ENCODE measurements around the gene RARG. TPM values are rescaled to one million over a fixed set of nuclear protein-coding genes. Genes with fewer than 3 reads are reported as not detected.
A peak's percentile ranks its signal among the peaks of the same experiment; 100 is the strongest.

RARG gene
- total RNA-seq, 1 donor from 2014 or later = 21.2 TPM

- intact Hi-C loops (cut with DNase I) = no loop called here
These were observed 6.2 kb downstream of the RARG start for GRCh38 chr12:53225635-53226424.

GRCh38 chr12:53224897-53225634 lies 6.9 kb downstream of the RARG start:
- intact Hi-C loops (cut with DNase I) = no loop called here
- DNase-seq (ENCODE audit: low spot score) = no peak

More at GRCh38 chr12:53225635-53226424, 6.2 kb downstream of the RARG start:
- DNase-seq (ENCODE audit: low spot score) = no peak

GRCh38 chr12:53224061-53224896 lies 7.7 kb downstream of the RARG start:
- intact Hi-C loops (cut with DNase I) = no loop called here
- DNase-seq (ENCODE audit: low spot score) = no peak

GRCh38 chr12:53223389-53224060 lies 8.5 kb downstream of the RARG start:
- DNase-seq (ENCODE audit: low spot score) = no peak
- intact Hi-C loops (cut with DNase I) = no loop called here

- intact Hi-C loops (cut with DNase I) = no loop called here
- no peak for DNase-seq (ENCODE audit: low spot score)
These were observed 9.2 kb downstream of the RARG start for GRCh38 chr12:53222806-53223261.

- intact Hi-C loops (cut with DNase I) = no loop called here
- no peak for DNase-seq (ENCODE audit: low spot score)
These were observed 9.8 kb downstream of the RARG start for GRCh38 chr12:53222170-53222721.

- intact Hi-C loops (cut with DNase I) = loop anchor here (2.0 kb wide), 1 partner anchor 29 kb away; no protein-coding TSS in a partner anchor
- peak; percentile 87 for DNase-seq (ENCODE audit: low spot score)
These were observed 10.6 kb downstream of the RARG start for GRCh38 chr12:53221203-53222080.

- intact Hi-C loops (cut with DNase I) = loop anchor here (2.0 kb wide), 1 partner anchor 30 kb away; no protein-coding TSS in a partner anchor
These were observed 11.3 kb downstream of the RARG start for GRCh38 chr12:53220694-53221202.

GRCh38 chr12:53219956-53220693 lies 11.9 kb downstream of the RARG start:
- DNase-seq (ENCODE audit: low spot score) = no peak
- intact Hi-C loops (cut with DNase I) = loop anchor here (2.0 kb wide), 1 partner anchor 31 kb away; no protein-coding TSS in a partner anchor

More at GRCh38 chr12:53220694-53221202, 11.3 kb downstream of the RARG start:
- peak; percentile 95 for DNase-seq (ENCODE audit: low spot score)

- no peak for DNase-seq (ENCODE audit: low spot score)
- intact Hi-C loops (cut with DNase I) = no loop called here
These were observed 12.6 kb downstream of the RARG start for GRCh38 chr12:53219292-53219955.

GRCh38 chr12:53218551-53219291 lies 13.3 kb downstream of the RARG start:
- intact Hi-C loops (cut with DNase I) = no loop called here
- no peak for DNase-seq (ENCODE audit: low spot score)

GRCh38 chr12:53217931-53218307 lies 14.1 kb downstream of the RARG start:
- DNase-seq (ENCODE audit: low spot score) = no peak
- intact Hi-C loops (cut with DNase I) = no loop called here

GRCh38 chr12:53217051-53217930 lies 14.7 kb downstream of the RARG start:
- peak; percentile 85 for DNase-seq (ENCODE audit: low spot score)
- intact Hi-C loops (cut with DNase I) = no loop called here

- DNase-seq (ENCODE audit: low spot score) = no peak
- intact Hi-C loops (cut with DNase I) = no loop called here
These were observed 16.5 kb downstream of the RARG start for GRCh38 chr12:53215497-53215896.
